ENCODE results near the gene LYSET.

Gene LYSET

GRCh38 chr14:93186466-93186865 is 1.3 kb downstream of the LYSET start:
- Histone ChIP-seq H3K9me2 (ENCODE audit: low read depth, low read length) (no peaks in the 10 kb centered on the region), H3K4me3 (ENCODE audit: low read depth, low read length, poor library complexity, severe bottlenecking) (peak overlapping the region; percentile 96), H3K9me3 (ENCODE audit: low read length) (no peaks in the 10 kb centered on the region), H3K4me1 (ENCODE audit: insufficient read depth, low read length, severe bottlenecking) (peaks cover 26% of the 10 kb centered on the region), H3F3A (ENCODE audit: insufficient read depth, low read length) (no peaks in the 10 kb centered on the region), H4K20me1 (ENCODE audit: insufficient read depth, low read length) (no peaks in the 10 kb centered on the region), H3K79me2 (ENCODE audit: insufficient read depth, low read length) (peaks cover 10% of the 10 kb centered on the region), H3K27me3 (ENCODE audit: insufficient read depth, low read length) (no peaks in the 10 kb centered on the region), H3K4me2 (ENCODE audit: low read length) (peak overlapping the region; percentile 35; the same call in 1 of the 2 replicates), H2AFZ (ENCODE audit: low read length) (no peak overlapping the region), H3K27ac (ENCODE audit: low read depth, low read length, poor library complexity, severe bottlenecking) (no peak overlapping the region), H3K36me3 (ENCODE audit: insufficient read depth, low read length) (peaks cover 39% of the 10 kb centered on the region), H3K9ac (ENCODE audit: low read length) (peak overlapping the region; percentile 26; the same call in 1 of the 2 replicates)
- no peak for TF ChIP-seq EZH2 (IDR thresholded peaks at IDR 0.05; ENCODE audit: borderline replicate concordance, low read length)
- TF ChIP-seq CTCF (IDR thresholded peaks at IDR 0.05; ENCODE audit: low read length) = no peak

GRCh38 chr14:93186956-93187355 is 1.8 kb downstream of the LYSET start:
- TF ChIP-seq EZH2 (IDR thresholded peaks at IDR 0.05; ENCODE audit: borderline replicate concordance, low read length) (no peak), CTCF (IDR thresholded peaks at IDR 0.05; ENCODE audit: low read length) (no peak)
- H3K4me1 ChIP-seq (ENCODE audit: insufficient read depth, low read length, severe bottlenecking) = peaks cover 26% of the 10 kb centered on the region
- H3K4me2 ChIP-seq (ENCODE audit: low read length) = no peak overlapping the region
- no peak overlapping the region for H2AFZ ChIP-seq (ENCODE audit: low read length)
- H3K79me2 ChIP-seq (ENCODE audit: insufficient read depth, low read length) = peaks cover 10% of the 10 kb centered on the region
- no peak overlapping the region for H3K4me3 ChIP-seq (ENCODE audit: low read depth, low read length, poor library complexity, severe bottlenecking)
- H3K27ac ChIP-seq (ENCODE audit: low read depth, low read length, poor library complexity, severe bottlenecking) = no peak overlapping the region
- H3K27me3 ChIP-seq (ENCODE audit: insufficient read depth, low read length) = no peaks in the 10 kb centered on the region
- H3F3A ChIP-seq (ENCODE audit: insufficient read depth, low read length) = no peaks in the 10 kb centered on the region
- H4K20me1 ChIP-seq (ENCODE audit: insufficient read depth, low read length) = no peaks in the 10 kb centered on the region
- H3K9ac ChIP-seq (ENCODE audit: low read length) = no peak overlapping the region
- no peaks in the 10 kb centered on the region for H3K9me3 ChIP-seq (ENCODE audit: low read length)
- H3K9me2 ChIP-seq (ENCODE audit: low read depth, low read length) = no peaks in the 10 kb centered on the region
- peaks cover 35% of the 10 kb centered on the region for H3K36me3 ChIP-seq (ENCODE audit: insufficient read depth, low read length)

- Histone ChIP-seq H2AFZ (ENCODE audit: low read length) (no peak overlapping the region), H3K9ac (ENCODE audit: low read length) (no peak overlapping the region), H3K4me3 (ENCODE audit: low read depth, low read length, poor library complexity, severe bottlenecking) (no peak overlapping the region), H3F3A (ENCODE audit: insufficient read depth, low read length) (0 out of 2 replicates have a peak, but pooled peaks cover 2% of the 10 kb centered on the region), H3K9me3 (ENCODE audit: low read length) (no peaks in the 10 kb centered on the region), H4K20me1 (ENCODE audit: insufficient read depth, low read length) (no peaks in the 10 kb centered on the region), H3K27ac (ENCODE audit: low read depth, low read length, poor library complexity, severe bottlenecking) (no peak overlapping the region), H3K27me3 (ENCODE audit: insufficient read depth, low read length) (no peaks in the 10 kb centered on the region), H3K4me2 (ENCODE audit: low read length) (no peak overlapping the region), H3K79me2 (ENCODE audit: insufficient read depth, low read length) (no peaks in the 10 kb centered on the region), H3K36me3 (ENCODE audit: insufficient read depth, low read length) (peaks cover 29% of the 10 kb centered on the region), H3K4me1 (ENCODE audit: insufficient read depth, low read length, severe bottlenecking) (no peaks in the 10 kb centered on the region), H3K9me2 (ENCODE audit: low read depth, low read length) (no peaks in the 10 kb centered on the region)
- TF ChIP-seq CTCF (IDR thresholded peaks at IDR 0.05; ENCODE audit: low read length) = no peak
- TF ChIP-seq EZH2 (IDR thresholded peaks at IDR 0.05; ENCODE audit: borderline replicate concordance, low read length) = no peak
Measured at GRCh38 chr14:93195316-93195999, 10.3 kb downstream of the LYSET start.
